Measurements from ENCODE around the gene LY6G5B.

Gene LY6G5B

GRCh38 chr6:31665501-31666336 lies 4.1 kb upstream of the LY6G5B start, which contains the start of gene CSNK2B:
Gene CSNK2B, plus strand, starts transcription at chr6:31666080. Its CDS starts 752 bp downstream, at chr6:31666832.
- H3K27ac Mint-ChIP-seq = peak within 1 kb of the TSS; percentile 98
- H3K36me3 Mint-ChIP-seq = peaks cover 57% of the 10 kb centered on the region

GRCh38 chr6:31666337-31666965 lies 3.3 kb upstream of the LY6G5B start:
- H3K4me1 Mint-ChIP-seq = peaks cover 60% of the 10 kb centered on the region
- peaks cover 65% of the 10 kb centered on the region for H3K36me3 Mint-ChIP-seq
- H3K27me3 Mint-ChIP-seq = no peaks in the 10 kb centered on the region
- H3K4me3 Mint-ChIP-seq = peak overlapping the region; percentile 95
- H3K27ac Mint-ChIP-seq = peak overlapping the region; percentile 98
- ATAC-seq = no peak
- H3K9me3 Mint-ChIP-seq = no peaks in the 10 kb centered on the region

More at GRCh38 chr6:31665501-31666336, 4.1 kb upstream of the LY6G5B start, which contains the start of gene CSNK2B:
- H3K27me3 Mint-ChIP-seq = no peaks in the 10 kb centered on the region
- peaks cover 67% of the 10 kb centered on the region for H3K4me1 Mint-ChIP-seq
- peak within 1 kb of the TSS; percentile 95 for H3K4me3 Mint-ChIP-seq
- ATAC-seq = peak; percentile 94
- H3K9me3 Mint-ChIP-seq = no peaks in the 10 kb centered on the region

GRCh38 chr6:31676322-31676903 lies 6.6 kb downstream of the LY6G5B start:
- ATAC-seq = peak; percentile 50
- no peaks in the 10 kb centered on the region for H3K27me3 Mint-ChIP-seq

GRCh38 chr6:31676904-31677303 lies 7.1 kb downstream of the LY6G5B start:
- peaks cover 37% of the 10 kb centered on the region for H3K4me1 Mint-ChIP-seq
- H3K27ac Mint-ChIP-seq = peak overlapping the region; percentile 67
- no peak overlapping the region for H3K4me3 Mint-ChIP-seq
- H3K27me3 Mint-ChIP-seq = no peaks in the 10 kb centered on the region
- H3K9me3 Mint-ChIP-seq = no peaks in the 10 kb centered on the region
- ATAC-seq = no peak
- H3K36me3 Mint-ChIP-seq = peaks cover 16% of the 10 kb centered on the region

More at GRCh38 chr6:31676322-31676903, 6.6 kb downstream of the LY6G5B start:
- no peak overlapping the region for H3K4me3 Mint-ChIP-seq
- no peaks in the 10 kb centered on the region for H3K9me3 Mint-ChIP-seq
- peak overlapping the region; percentile 67 for H3K27ac Mint-ChIP-seq
- peaks cover 33% of the 10 kb centered on the region for H3K4me1 Mint-ChIP-seq
- peaks cover 19% of the 10 kb centered on the region for H3K36me3 Mint-ChIP-seq

- Mint-ChIP-seq H3K36me3 (peaks cover 6% of the 10 kb centered on the region), H3K4me3 (no peak overlapping the region), H3K9me3 (no peaks in the 10 kb centered on the region), H3K27ac (peak overlapping the region; percentile 6), H3K27me3 (no peaks in the 10 kb centered on the region), H3K4me1 (peaks cover 37% of the 10 kb centered on the region)
- ATAC-seq = no peak
Observed at GRCh38 chr6:31677955-31678354, 8.2 kb downstream of the LY6G5B start.

GRCh38 chr6:31680226-31681134 lies 10.7 kb downstream of the LY6G5B start, which contains the start of gene LY6G5C:
Gene LY6G5C, minus strand, starts transcription at chr6:31681067. Its CDS starts 694 bp downstream, at chr6:31680373.
- H3K4me3 Mint-ChIP-seq = peak within 1 kb of the TSS; percentile 77
- H3K36me3 Mint-ChIP-seq = peaks cover 7% of the 10 kb centered on the region
- no peaks in the 10 kb centered on the region for H3K9me3 Mint-ChIP-seq
- peak within 1 kb of the TSS; percentile 47 for H3K27ac Mint-ChIP-seq
- peak; percentile 78 for ATAC-seq
- H3K27me3 Mint-ChIP-seq = no peaks in the 10 kb centered on the region
- H3K4me1 Mint-ChIP-seq = peaks cover 37% of the 10 kb centered on the region

GRCh38 chr6:31681135-31681671 lies 11.4 kb downstream of the LY6G5B start:
- H3K27ac Mint-ChIP-seq = peak overlapping the region; percentile 47
- ATAC-seq = peak; percentile 58

GRCh38 chr6:31683591-31683990 lies 13.8 kb downstream of the LY6G5B start:
- ATAC-seq = no peak
- Mint-ChIP-seq H3K36me3 (peaks cover 24% of the 10 kb centered on the region), H3K27me3 (no peaks in the 10 kb centered on the region), H3K9me3 (no peaks in the 10 kb centered on the region), H3K4me3 (no peak overlapping the region), H3K27ac (peak overlapping the region; percentile 22), H3K4me1 (peaks cover 18% of the 10 kb centered on the region)

More at GRCh38 chr6:31681135-31681671, 11.4 kb downstream of the LY6G5B start:
- Mint-ChIP-seq H3K4me1 (peaks cover 35% of the 10 kb centered on the region), H3K9me3 (no peaks in the 10 kb centered on the region), H3K4me3 (peak overlapping the region; percentile 77), H3K27me3 (no peaks in the 10 kb centered on the region), H3K36me3 (peaks cover 9% of the 10 kb centered on the region)

- H3K27me3 Mint-ChIP-seq = no peaks in the 10 kb centered on the region
- H3K4me3 Mint-ChIP-seq = no peak overlapping the region
- no peak for ATAC-seq
- peaks cover 48% of the 10 kb centered on the region for H3K36me3 Mint-ChIP-seq
- H3K9me3 Mint-ChIP-seq = no peaks in the 10 kb centered on the region
- no peak overlapping the region for H3K27ac Mint-ChIP-seq
- H3K4me1 Mint-ChIP-seq = peaks cover 27% of the 10 kb centered on the region
Observed at GRCh38 chr6:31686483-31686882, 16.7 kb downstream of the LY6G5B start.

GRCh38 chr6:31687321-31687720 lies 17.5 kb downstream of the LY6G5B start:
- Mint-ChIP-seq H3K36me3 (peaks cover 53% of the 10 kb centered on the region), H3K4me1 (peaks cover 23% of the 10 kb centered on the region), H3K27ac (no peak overlapping the region), H3K27me3 (no peaks in the 10 kb centered on the region), H3K4me3 (no peak overlapping the region), H3K9me3 (no peaks in the 10 kb centered on the region)
- no peak for ATAC-seq

GRCh38 chr6:31687860-31688693 lies 18.3 kb downstream of the LY6G5B start:
- Mint-ChIP-seq H3K9me3 (no peaks in the 10 kb centered on the region), H3K4me1 (peaks cover 27% of the 10 kb centered on the region), H3K27ac (no peak overlapping the region), H3K36me3 (peaks cover 57% of the 10 kb centered on the region), H3K4me3 (no peak overlapping the region), H3K27me3 (no peaks in the 10 kb centered on the region)
- no peak for ATAC-seq

- Mint-ChIP-seq H3K9me3 (no peaks in the 10 kb centered on the region), H3K27me3 (no peaks in the 10 kb centered on the region), H3K36me3 (peaks cover 55% of the 10 kb centered on the region), H3K4me1 (peaks cover 28% of the 10 kb centered on the region), H3K27ac (peak overlapping the region; percentile 62), H3K4me3 (no peak overlapping the region)
- ATAC-seq = no peak
Observed at GRCh38 chr6:31689249-31690110, 19.7 kb downstream of the LY6G5B start.
